HG03025 (cell line): ENCODE results near the gene PRDM11.

Experiments used
- ATAC-seq: cut with Tn5 transposase; IDR thresholded peaks from one replicate; pipeline ENCODE4 v1.9.1; 2021; ENCODE audit warnings: mild to moderate bottlenecking, moderate library complexity; ENCODE audit not compliant: unreplicated experiment, low FRiP score

The PRDM11 gene

GRCh38 chr11:45252877-45253276 is 106.4 kb downstream of the PRDM11 start:
- no peak for ATAC-seq

GRCh38 chr11:45253640-45254039 is 107.2 kb downstream of the PRDM11 start:
- ATAC-seq: no peak

- ATAC-seq: no peak
Observed at GRCh38 chr11:45254070-45254469, 107.6 kb downstream of the PRDM11 start.

- no peak for ATAC-seq
Observed at GRCh38 chr11:45258982-45259530, 112.6 kb downstream of the PRDM11 start.

GRCh38 chr11:45259592-45259991 is 113.2 kb downstream of the PRDM11 start:
- ATAC-seq: no peak

- no peak for ATAC-seq
Observed at GRCh38 chr11:45260071-45260470, 113.6 kb downstream of the PRDM11 start.

GRCh38 chr11:45262900-45263299 is 116.5 kb downstream of the PRDM11 start:
- no peak for ATAC-seq

- no peak for ATAC-seq
Observed at GRCh38 chr11:45263773-45264172, 117.3 kb downstream of the PRDM11 start.

- ATAC-seq: no peak
Observed at GRCh38 chr11:45264839-45265515, 118.5 kb downstream of the PRDM11 start.

GRCh38 chr11:45265969-45266675 is 119.7 kb downstream of the PRDM11 start:
- ATAC-seq: no peak

GRCh38 chr11:45266676-45267020 is 120.2 kb downstream of the PRDM11 start:
- no peak for ATAC-seq

GRCh38 chr11:45267052-45267451 is 120.6 kb downstream of the PRDM11 start:
- no peak for ATAC-seq

GRCh38 chr11:45267652-45268299 is 121.3 kb downstream of the PRDM11 start:
- no peak for ATAC-seq

- ATAC-seq: no peak
Observed at GRCh38 chr11:45269678-45270077, 123.2 kb downstream of the PRDM11 start.

- no peak for ATAC-seq
Observed at GRCh38 chr11:45270946-45271716, 124.7 kb downstream of the PRDM11 start.

GRCh38 chr11:45272701-45273100 is 126.3 kb downstream of the PRDM11 start:
- ATAC-seq: no peak

GRCh38 chr11:45273509-45273908 is 127.1 kb downstream of the PRDM11 start:
- no peak for ATAC-seq

GRCh38 chr11:45274206-45274605 is 127.8 kb downstream of the PRDM11 start:
- ATAC-seq: no peak

GRCh38 chr11:45275828-45276227 is 129.4 kb downstream of the PRDM11 start:
- no peak for ATAC-seq

GRCh38 chr11:45278714-45279113 is 132.3 kb downstream of the PRDM11 start:
- ATAC-seq: no peak

- no peak for ATAC-seq
Observed at GRCh38 chr11:45279645-45280044, 133.2 kb downstream of the PRDM11 start.
